Type B pancreatic cell (in vitro differentiated cells): ENCODE data around the gene C10orf90. TPM values are rescaled to one million over a fixed set of nuclear protein-coding genes. Genes with fewer than 3 reads are reported as not detected.

Experiments used
- DNase-seq: peaks from one replicate; pipeline ENCODE4 v3.0.0; 2021; ENCODE audit warnings: mixed read lengths; ENCODE audit not compliant: unreplicated experiment; ENCODE audit errors: extremely low spot score
- H3K27ac Mint-ChIP-seq: 2 replicates; pipeline ENCODE4 v1.8.0; 2021; ENCODE audit warnings: mild to moderate bottlenecking, mixed read lengths
- H3K27me3 Mint-ChIP-seq: 2 replicates; pipeline ENCODE4 v1.8.0; 2021; ENCODE audit warnings: mixed read lengths
- H3K36me3 Mint-ChIP-seq: 2 replicates; pipeline ENCODE4 v1.8.0; 2021; ENCODE audit warnings: mixed read lengths
- H3K4me1 Mint-ChIP-seq: one replicate; pipeline ENCODE4 v1.8.0; 2021; ENCODE audit warnings: mixed read lengths; ENCODE audit not compliant: unreplicated experiment
- H3K4me3 Mint-ChIP-seq: 2 replicates; pipeline ENCODE4 v1.8.0; 2021; ENCODE audit warnings: mild to moderate bottlenecking, mixed read lengths
- H3K9me3 Mint-ChIP-seq: 2 replicates; pipeline ENCODE4 v1.8.0; 2021; ENCODE audit warnings: mixed read lengths
- CTCF ChIP-seq: fragments of 200-600 bp; sonication (generic); conservative IDR thresholded peaks from 2 replicates; pipeline ENCODE4 v1.5.0; 2021; ENCODE audit warnings: antibody characterized with exemption, mild to moderate bottlenecking
- total RNA-seq: library from RNA; stranded (reverse); gene quantifications from 2 replicates; pipeline ENCODE4 v1.2.1, GENCODE V29; 2021; ENCODE audit warnings: low replicate concordance

C10orf90 gene
- total RNA-seq, 1 donor from 2014 or later = 1.5 TPM

DNA sequence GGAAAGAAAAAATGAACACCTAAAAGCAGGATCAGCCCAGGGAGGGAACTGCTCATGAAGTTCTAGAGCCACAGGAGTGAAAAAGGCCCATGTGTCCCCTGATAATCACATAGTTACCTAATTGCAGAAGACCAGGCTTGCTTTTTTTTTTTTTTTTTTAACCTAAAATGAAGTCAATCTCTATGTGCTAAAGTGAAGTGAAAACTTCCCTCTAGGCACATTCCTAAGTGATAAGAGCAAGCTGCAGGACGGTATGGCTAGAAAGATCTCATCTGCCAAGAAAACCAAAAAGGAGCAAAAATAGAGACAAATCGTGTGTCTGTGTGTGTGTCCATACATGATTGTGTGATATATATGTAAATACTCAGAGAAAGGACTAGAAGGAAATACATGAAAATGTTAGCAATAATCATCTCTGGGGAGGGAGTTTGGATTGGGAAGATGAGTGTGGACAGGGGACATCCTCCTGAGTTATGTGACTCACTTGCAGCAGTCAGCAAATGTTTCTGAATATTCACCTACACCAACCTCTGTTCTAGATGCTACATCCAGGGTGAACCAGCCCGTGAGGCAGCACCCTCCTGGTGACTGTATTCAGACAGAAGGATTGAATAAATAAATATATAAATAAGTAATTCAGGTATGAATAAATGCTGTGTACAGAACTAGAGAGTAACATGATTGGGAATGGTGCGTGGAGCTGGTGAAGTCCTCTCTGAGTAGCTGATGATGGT is 76.4 kb downstream of the C10orf90 start:
- Mint-ChIP-seq H3K9me3 (peaks cover 4% of the 10 kb centered on the region), H3K27me3 (peaks cover 6% of the 10 kb centered on the region), H3K27ac (peak overlapping the region; percentile 37), H3K4me1 (peaks cover 4% of the 10 kb centered on the region), H3K4me3 (no peak overlapping the region), H3K36me3 (no peaks in the 10 kb centered on the region)
- DNase-seq = no peak
- TF ChIP-seq CTCF = no peak

GRCh38 chr10:126592901-126593300 is 77.6 kb downstream of the C10orf90 start:
- H3K4me3 Mint-ChIP-seq = no peak overlapping the region
- H3K36me3 Mint-ChIP-seq = no peaks in the 10 kb centered on the region
- no peak for DNase-seq
- H3K27me3 Mint-ChIP-seq = peaks cover 6% of the 10 kb centered on the region
- peaks cover 4% of the 10 kb centered on the region for H3K4me1 Mint-ChIP-seq
- H3K9me3 Mint-ChIP-seq = peaks cover 2% of the 10 kb centered on the region
- TF ChIP-seq CTCF = no peak
- no peak overlapping the region for H3K27ac Mint-ChIP-seq

- no peaks in the 10 kb centered on the region for H3K36me3 Mint-ChIP-seq
- H3K4me1 Mint-ChIP-seq = peaks cover 5% of the 10 kb centered on the region
- no peak for TF ChIP-seq CTCF
- H3K9me3 Mint-ChIP-seq = no peaks in the 10 kb centered on the region
- H3K27ac Mint-ChIP-seq = no peak overlapping the region
- no peak for DNase-seq
- H3K27me3 Mint-ChIP-seq = peaks cover 15% of the 10 kb centered on the region
- no peak overlapping the region for H3K4me3 Mint-ChIP-seq
Observed at GRCh38 chr10:126588024-126588423, 82.5 kb downstream of the C10orf90 start.

- no peaks in the 10 kb centered on the region for H3K36me3 Mint-ChIP-seq
- DNase-seq = no peak
- H3K27me3 Mint-ChIP-seq = peaks cover 18% of the 10 kb centered on the region
- peaks cover 5% of the 10 kb centered on the region for H3K4me1 Mint-ChIP-seq
- H3K4me3 Mint-ChIP-seq = no peak overlapping the region
- no peak overlapping the region for H3K27ac Mint-ChIP-seq
- no peak for TF ChIP-seq CTCF
- H3K9me3 Mint-ChIP-seq = no peaks in the 10 kb centered on the region
Observed at GRCh38 chr10:126586878-126587277, 83.6 kb downstream of the C10orf90 start.

- no peak for TF ChIP-seq CTCF
- DNase-seq = no peak
- Mint-ChIP-seq H3K4me1 (peaks cover 5% of the 10 kb centered on the region), H3K27me3 (peaks cover 12% of the 10 kb centered on the region), H3K4me3 (no peak overlapping the region), H3K9me3 (no peaks in the 10 kb centered on the region), H3K36me3 (no peaks in the 10 kb centered on the region), H3K27ac (no peak overlapping the region)
Observed at GRCh38 chr10:126586128-126586527, 84.4 kb downstream of the C10orf90 start.
